Superior temporal gyrus (tissue), 1 donor: ENCODE results near the gene RIC3.

Source experiments
- DNase-seq: peaks from one replicate; pipeline ENCODE4 v3.0.0-alpha.2; 2016; ENCODE audit errors: extremely low spot score

The RIC3 gene

GRCh38 chr11:8168485-8169257, at the start of gene RIC3:
RIC3 (minus strand) TSS chr11:8169025; CDS start chr11:8168989, 36 bp downstream.
- peak; percentile 68 for DNase-seq

GRCh38 chr11:8218409-8218808, 49.6 kb upstream of the RIC3 start:
- DNase-seq, result no peak

- no peak for DNase-seq
Observed at GRCh38 chr11:8217926-8218325, 49.1 kb upstream of the RIC3 start.

- no peak for DNase-seq
Observed at GRCh38 chr11:8217136-8217535, 48.3 kb upstream of the RIC3 start.

GRCh38 chr11:8213376-8213775, 44.6 kb upstream of the RIC3 start:
- no peak for DNase-seq

GRCh38 chr11:8209208-8209807, 40.5 kb upstream of the RIC3 start:
- no peak for DNase-seq

GRCh38 chr11:8207080-8208000, 38.5 kb upstream of the RIC3 start:
- DNase-seq, result no peak

- DNase-seq, result peak; percentile 79
Observed at GRCh38 chr11:8206251-8207079, 37.6 kb upstream of the RIC3 start.

- no peak for DNase-seq
Observed at GRCh38 chr11:8205566-8205965, 36.7 kb upstream of the RIC3 start.

- no peak for DNase-seq
Observed at GRCh38 chr11:8204596-8204995, 35.8 kb upstream of the RIC3 start.

GRCh38 chr11:8204025-8204424, 35.2 kb upstream of the RIC3 start:
- no peak for DNase-seq

- no peak for DNase-seq
Observed at GRCh38 chr11:8203414-8203715, 34.5 kb upstream of the RIC3 start.

GRCh38 chr11:8202516-8203413, 33.9 kb upstream of the RIC3 start:
- peak; percentile 32 for DNase-seq

GRCh38 chr11:8201644-8202365, 33.0 kb upstream of the RIC3 start:
- no peak for DNase-seq

- DNase-seq, result no peak
Observed at GRCh38 chr11:8199676-8200075, 30.9 kb upstream of the RIC3 start.

- DNase-seq, result no peak
Observed at GRCh38 chr11:8196749-8197148, 27.9 kb upstream of the RIC3 start.

GRCh38 chr11:8194956-8195355, 26.1 kb upstream of the RIC3 start:
- no peak for DNase-seq

- DNase-seq, result no peak
Observed at GRCh38 chr11:8192896-8193209, 24.0 kb upstream of the RIC3 start.

- peak; percentile 92 for DNase-seq
Observed at GRCh38 chr11:8192016-8192895, 23.4 kb upstream of the RIC3 start.
